Measurements from ENCODE around the gene GADD45GIP1. TPM values are rescaled to one million over a fixed set of nuclear protein-coding genes. Genes with fewer than 3 reads are reported as not detected.

Gene GADD45GIP1
- total RNA-seq, 1 experiment from 2014 or later: 35.9 TPM

GRCh38 chr19:12990853-12991252 is 33.8 kb upstream of the GADD45GIP1 start:
- POLR2A ChIA-PET: no interaction called here

More at GRCh38 chr19:12990853-12991252, 33.8 kb upstream of the GADD45GIP1 start:
- ChIA-PET RAD21 (ENCODE audit: low non-redundant PET in 1 of 2, low total read pairs in 2 of 2, uncharacterized antibody in 2 of 2, unreplicated experiment in 2 of 2) (no interaction called here), CTCF (no interaction called here)
- H3K4me1 ChIP-seq (ENCODE audit: control insufficient read depth in 1 of 2, insufficient read depth in 2 of 2, low read length in 2 of 2): peaks cover 2 to 10% of the 10 kb centered on the region in 2 experiments; a peak in 3 of 4 replicates
- H3K27ac ChIP-seq (ENCODE audit: low read depth, low read length): no peak overlapping the region
- no peak overlapping the region for H3K9ac ChIP-seq (ENCODE audit: low read length)
- no peak overlapping the region for H2AFZ ChIP-seq (ENCODE audit: low read depth, low read length, poor library complexity, severe bottlenecking)
- H3K36me3 ChIP-seq (ENCODE audit: control insufficient read depth in 1 of 2, insufficient read depth in 2 of 2, low read length in 2 of 2): no peaks in the 10 kb centered on the region
- no peaks in the 10 kb centered on the region for H3K79me2 ChIP-seq (ENCODE audit: insufficient read depth, low read length)
- no peak for DNase-seq (ENCODE audit: low read depth, low spot score)
- no peaks in the 10 kb centered on the region for H3K9me3 ChIP-seq (ENCODE audit: control insufficient read depth in 1 of 2, insufficient read depth in 1 of 2, low read depth in 1 of 2, low read length in 2 of 2)
- no peaks in the 10 kb centered on the region for H3K9me2 ChIP-seq (ENCODE audit: insufficient read depth)
- no peak overlapping the region for H3K4me2 ChIP-seq (ENCODE audit: low read length)
- intact Hi-C loops (cut with micrococcal nuclease): no loop called here
- no peak overlapping the region for H3K4me3 ChIP-seq (replicated peaks in 1 of 2; ENCODE audit: low read depth in 1 of 2, low read length in 2 of 2)
- no peak for ATAC-seq
- no peaks in the 10 kb centered on the region for H4K20me1 ChIP-seq (ENCODE audit: insufficient read depth)
- H3K27me3 ChIP-seq (ENCODE audit: insufficient read depth, low read length): no peaks in the 10 kb centered on the region
- TF ChIP-seq ELF1 (IDR thresholded peaks at IDR 0.05; ENCODE audit: borderline replicate concordance, low read depth): no peak
- no peak for TF ChIP-seq MAX (IDR thresholded peaks at IDR 0.05)
- TF ChIP-seq POLR2AphosphoS5 (IDR thresholded peaks at IDR 0.05; ENCODE audit: low read depth, low read length): no peak
- no peak for TF ChIP-seq REST (IDR thresholded peaks at IDR 0.05; ENCODE audit: low read depth)
- TF ChIP-seq YY1 (IDR thresholded peaks at IDR 0.05; ENCODE audit: extremely low read depth, insufficient replicate concordance, low read depth, low read length): no peak
- no peak for TF ChIP-seq CEBPB (IDR thresholded peaks at IDR 0.05; ENCODE audit: low read depth)
- no peak for TF ChIP-seq SIN3A (IDR thresholded peaks at IDR 0.05; ENCODE audit: low read depth)
- no peak for TF ChIP-seq CTCF (IDR thresholded peaks at IDR 0.05 in 2 of 3, conservative IDR thresholded peaks at IDR 0.05 in 1 of 3; ENCODE audit: borderline replicate concordance in 1 of 3, insufficient read depth in 1 of 3, low read depth in 2 of 3, low read length in 2 of 3)
- no peak for TF ChIP-seq ZFX (IDR thresholded peaks at IDR 0.05)
- TF ChIP-seq SP1 (IDR thresholded peaks at IDR 0.05; ENCODE audit: low read depth): no peak
- no peak for TF ChIP-seq ZBTB33 (IDR thresholded peaks at IDR 0.05; ENCODE audit: extremely low read depth, insufficient replicate concordance, low read length)
- no peak for TF ChIP-seq RAD21 (IDR thresholded peaks at IDR 0.05; ENCODE audit: low read depth)
- no peak for TF ChIP-seq POLR2A (IDR thresholded peaks at IDR 0.05; ENCODE audit: borderline replicate concordance, extremely low read depth, insufficient read depth, insufficient read length)
- TF ChIP-seq JUND (IDR thresholded peaks at IDR 0.05): no peak
- no peak for TF ChIP-seq FOSL1 (IDR thresholded peaks at IDR 0.05; ENCODE audit: low read depth)
- no peak for TF ChIP-seq EZH2phosphoT487 (IDR thresholded peaks at IDR 0.05; ENCODE audit: borderline replicate concordance)
- TF ChIP-seq SRF (IDR thresholded peaks at IDR 0.05; ENCODE audit: low read depth): no peak
- TF ChIP-seq EGR1 (IDR thresholded peaks at IDR 0.05; ENCODE audit: low read depth): no peak
- TF ChIP-seq ZNF274 (IDR thresholded peaks at IDR 0.05; ENCODE audit: low read depth, low read length): no peak
- no peak for TF ChIP-seq ATF3 (IDR thresholded peaks at IDR 0.05)
- BruUV-seq (replicated peaks): no TSS peak
